Pancreas (tissue), 10 donors: ENCODE data around the gene TYRP1. TPM values are rescaled to one million over a fixed set of nuclear protein-coding genes. Genes with fewer than 3 reads are reported as not detected.

Experiments used
- ATAC-seq, 4 donors: fragments of 200-7000 bp; cut with Tn5 transposase; one replicate each; pipeline versions ENCODE4 v1.8.0 to v1.9.1; 2020; ENCODE audit warnings: mild to moderate bottlenecking in 4 of 4, moderate library complexity in 4 of 4
- DNase-seq, 6 donors: peaks; one replicate each; pipeline ENCODE4 v3.0.0-alpha.2; 2020
- FAIRE-seq: peaks from 2 replicates; lab custom pipeline; 2012; peaks lifted over from hg19 to GRCh38; lab: Jason Lieb, UNC
- H3K27ac ChIP-seq, 4 donors: fragments of 200-600 bp; sonication (generic); 1 replicate in 3 of 4; 2 replicates in 1 of 4; pipeline versions ENCODE4 v1.5.0 to v1.8.0; 2020
- H3K27me3 ChIP-seq, 4 donors: fragments of 200-600 bp; one replicate each; pipeline ENCODE4 v1.8.0; 2021
- H3K36me3 ChIP-seq, 3 donors: fragments of 200-600 bp; sonication (generic) in 1 of 3; one replicate each; pipeline versions ENCODE4 v1.5.0 to v1.8.0; 2020 to 2021
- H3K4me1 ChIP-seq, 3 donors: fragments of 200-600 bp; one replicate each; pipeline ENCODE4 v1.8.0; 2021
- H3K4me3 ChIP-seq, 4 donors: fragments of 200-600 bp; sonication (generic) in 2 of 4; one replicate each; pipeline versions ENCODE4 v1.5.0 to v1.8.0; 2020 to 2021
- H3K9me3 ChIP-seq, 4 donors: fragments of 200-600 bp; one replicate each; pipeline ENCODE4 v1.8.0; 2021
- CTCF ChIP-seq, 4 donors: fragments of 200-600 bp; sonication (generic) in 3 of 4; IDR thresholded peaks; one replicate each; pipeline versions ENCODE4 v1.5.0 to v1.8.0; 2021; ENCODE audit warnings: antibody characterized with exemption in 4 of 4
- whole genome bisulfite sequencing, 2 donors: extraction: QIAGEN DNeasy Blood & Tissue Kit; methylation state at CpG; one replicate each; pipeline ENCODE4 v1.1.7; 2013; 5-methylcytosine and 5-hydroxymethylcytosine counted together
- intact Hi-C, 3 donors: fragments of 100-400 bp; cut with DNase I; formaldehyde crosslinking; loops; one replicate each; pipeline versions ENCODE4 v1.11.1 to v1.14.2; 2022
- polyA plus RNA-seq, 2 donors: library from polyadenylated mRNA; stranded (reverse); fragments of 200-250 nt; gene quantifications; one replicate each; pipeline ENCODE4 v1.2.3, GENCODE V29; 2013
- total RNA-seq, 6 donors: library from RNA; stranded (reverse); fragmentation: NEBNext Ultra II Directional in 4 of 6; extraction: Animal tissue kit (Norgen Biotek cat#: 25700) in 4 of 6; gene quantifications; one replicate each; pipeline versions ENCODE4 v1.2.1 to v1.2.4, GENCODE V29; 2021 to 2023
- donor health status: healthy with polysubstance abuse.
- donor health status: DM: no; HTN: no; CAD: no; lungs with moderate emphysema.
- donor health status: DM: no; HTN: no; CAD: no.
- donor health status: control.
- donor health status: control.
- donor health status: Bipolar disorder and iron deficiency.
- donor health status: DM: yes; HTN: yes; CAD: no.
- donor health status: DM: no; HTN: no; CAD: no.
- donor health status: DM: no; HTN: no; CAD: no.
- donor health status: DM: yes; HTN: yes; CAD: no.

TYRP1 gene
- total and polyA plus RNA-seq, 8 donors: 0.14 to 0.23 TPM; not detected in 6

DNA sequence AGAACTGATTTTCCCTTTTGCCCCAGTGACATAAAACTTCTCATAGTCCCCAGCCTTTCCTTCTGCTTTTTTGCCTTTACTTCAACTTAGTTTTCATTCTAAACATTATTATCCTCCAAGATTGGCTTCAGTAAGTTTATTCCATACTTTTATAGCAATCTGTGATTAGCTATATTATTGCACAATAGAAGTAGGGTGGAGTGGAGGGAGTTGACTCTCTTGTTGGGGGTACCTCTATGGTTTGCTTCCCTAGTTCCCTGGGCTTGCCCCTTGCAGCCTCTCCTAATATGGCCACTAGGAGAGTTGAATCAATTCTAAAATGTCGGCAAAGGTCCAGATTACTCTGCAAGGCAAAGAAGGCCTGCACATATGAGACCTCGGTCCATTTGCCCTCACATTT lies 36.4 kb upstream of the TYRP1 start:
- H3K4me3 ChIP-seq: no peak overlapping the region
- FAIRE-seq (no peak), DNase-seq (no peak), ATAC-seq (no peak)
- intact Hi-C loops: no loop called here
- TF ChIP-seq CTCF (IDR thresholded peaks at IDR 0.05): no peak
- H3K27ac ChIP-seq: no peak overlapping the region
- no peaks in the 10 kb centered on the region for H3K4me1 ChIP-seq
- WGBS, 2 donors: 82 to 95% methylated on average over 2 of the region's 2 CpGs
- H3K36me3 ChIP-seq: no peaks in the 10 kb centered on the region
- H3K9me3 ChIP-seq: no peaks in the 10 kb centered on the region
- no peaks in the 10 kb centered on the region for H3K27me3 ChIP-seq

DNA sequence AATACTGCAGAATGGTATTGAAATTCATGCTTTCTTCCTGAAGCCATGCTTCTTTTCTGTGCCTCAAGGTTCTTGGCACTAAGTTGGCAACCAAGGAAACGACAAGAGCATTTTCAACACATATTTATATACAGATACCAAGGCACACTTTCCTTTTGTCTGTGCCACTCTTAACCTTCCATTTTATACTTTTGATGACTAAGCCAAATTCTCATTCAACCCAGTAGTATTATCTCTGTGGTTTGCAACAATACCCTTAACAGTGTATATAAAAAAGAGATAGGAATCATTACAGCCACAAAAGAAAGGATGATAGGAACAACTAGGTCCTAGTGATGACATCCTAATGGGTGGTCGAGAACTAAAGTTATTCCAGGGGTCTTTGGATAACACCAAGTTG lies 36.0 kb upstream of the TYRP1 start:
- Histone ChIP-seq H3K27me3 (no peaks in the 10 kb centered on the region), H3K36me3 (no peaks in the 10 kb centered on the region), H3K4me1 (no peaks in the 10 kb centered on the region), H3K9me3 (no peaks in the 10 kb centered on the region), H3K27ac (no peak overlapping the region), H3K4me3 (no peak overlapping the region)
- DNase-seq (no peak), FAIRE-seq (no peak), ATAC-seq (no peak)
- TF ChIP-seq CTCF (IDR thresholded peaks at IDR 0.05): no peak
- intact Hi-C loops: no loop called here
- 63 to 75% methylated on average over 2 of the region's 2 CpGs for WGBS, 2 donors

DNA sequence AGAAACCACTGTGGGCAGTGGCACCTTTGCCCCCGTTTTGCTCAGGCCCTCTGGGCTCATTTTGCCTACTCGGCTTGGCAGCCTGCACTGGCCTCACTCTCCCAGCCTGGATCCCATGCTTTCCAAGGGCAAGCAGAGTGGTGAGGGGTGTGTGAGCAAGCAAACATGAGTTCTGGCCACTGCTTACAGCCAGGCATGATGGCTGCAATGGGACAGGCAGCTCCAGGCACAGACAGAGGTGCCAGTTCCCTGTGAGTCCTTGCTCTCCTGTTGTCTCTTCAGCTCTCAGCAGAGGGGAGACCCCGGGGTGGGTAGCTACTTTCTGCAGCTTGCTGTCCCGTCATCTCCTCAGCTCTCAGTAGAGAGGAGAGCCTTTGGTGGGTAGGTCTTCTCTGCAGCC lies 35.2 kb upstream of the TYRP1 start:
- H3K36me3 ChIP-seq: no peaks in the 10 kb centered on the region
- H3K4me3 ChIP-seq: no peak overlapping the region
- FAIRE-seq (no peak), DNase-seq (peak in 1 of 6 donors; percentile 13), ATAC-seq (no peak)
- intact Hi-C loops: no loop called here
- no peaks in the 10 kb centered on the region for H3K4me1 ChIP-seq
- no peak overlapping the region for H3K27ac ChIP-seq
- H3K27me3 ChIP-seq: no peaks in the 10 kb centered on the region
- H3K9me3 ChIP-seq: no peaks in the 10 kb centered on the region
- WGBS, 2 donors: 67 to 84% methylated on average over 4 of the region's 4 CpGs
- TF ChIP-seq CTCF (IDR thresholded peaks at IDR 0.05): no peak

GRCh38 chr9:12658531-12659209 lies 34.5 kb upstream of the TYRP1 start:
- FAIRE-seq: no peak
- Histone ChIP-seq H3K4me3 (no peak overlapping the region), H3K36me3 (no peaks in the 10 kb centered on the region), H3K4me1 (no peaks in the 10 kb centered on the region), H3K27me3 (no peaks in the 10 kb centered on the region), H3K9me3 (no peaks in the 10 kb centered on the region), H3K27ac (no peak overlapping the region)
- no peak for ATAC-seq
- intact Hi-C loops: no loop called here
- no peak for TF ChIP-seq CTCF (IDR thresholded peaks at IDR 0.05)
- DNase-seq: peak in 2 of 6 donors; percentile 35 to 55
- WGBS, 2 donors: 77 to 85% methylated on average over 10 of the region's 10 CpGs

GRCh38 chr9:12659220-12659619 lies 34.0 kb upstream of the TYRP1 start:
- no peak for DNase-seq
- intact Hi-C loops: no loop called here
- no peak for TF ChIP-seq CTCF (IDR thresholded peaks at IDR 0.05)
- Histone ChIP-seq H3K27me3 (no peaks in the 10 kb centered on the region), H3K4me1 (no peaks in the 10 kb centered on the region), H3K36me3 (no peaks in the 10 kb centered on the region), H3K4me3 (no peak overlapping the region), H3K9me3 (no peaks in the 10 kb centered on the region), H3K27ac (no peak overlapping the region)
- no peak for ATAC-seq
- WGBS, 2 donors: 89 to 92% methylated on average over 4 of the region's 4 CpGs
- no peak for FAIRE-seq
